ENCODE measurements around the gene PSMG3. TPM values are rescaled to one million over a fixed set of nuclear protein-coding genes. Genes with fewer than 3 reads are reported as not detected.

PSMG3 gene
- total RNA-seq = 10 to 100 TPM; 16.3 to 44.6 TPM
- polyA plus RNA-seq (ENCODE audit: insufficient read length in 2 of 2) = 10 to 100 TPM; 39.3 to 44.7 TPM
- long read RNA-seq, donor 1, transcript PSMG3-202 (2 exons, 1,391 nt) = major isoform, 62 of 69 reads
- long read RNA-seq, donor 1, transcript PSMG3-203 (3 exons, 774 nt) = minor isoform, 6 of 69 reads
- long read RNA-seq, donor 1, partial matches to known transcripts = 0 of 69 reads
- long read RNA-seq, donor 1, other reads (novel, unspliced or antisense) = 0 of 69 reads
- long read RNA-seq, donor 2, transcript PSMG3-202 (2 exons, 1,391 nt) = major isoform, 8 of 11 reads
- long read RNA-seq, donor 2, partial matches to known transcripts = 0 of 11 reads
- long read RNA-seq, donor 2, other reads (novel, unspliced or antisense) = 0 of 11 reads
- long read RNA-seq, donor 3, transcript PSMG3-202 (2 exons, 1,391 nt) = major isoform, 15 of 20 reads
- long read RNA-seq, donor 3, transcript PSMG3-203 (3 exons, 774 nt) = minor isoform, 5 of 20 reads
- long read RNA-seq, donor 3, partial matches to known transcripts = 0 of 20 reads
- long read RNA-seq, donor 3, other reads (novel, unspliced or antisense) = 0 of 20 reads
- long read RNA-seq, donor 4, transcript PSMG3-203 (3 exons, 774 nt) = minor isoform, 11 of 107 reads
- long read RNA-seq, donor 4, transcript PSMG3-202 (2 exons, 1,391 nt) = major isoform, 96 of 107 reads
- long read RNA-seq, donor 4, partial matches to known transcripts = 0 of 107 reads
- long read RNA-seq, donor 4, other reads (novel, unspliced or antisense) = 0 of 107 reads

GRCh38 chr7:1569833-1570632 lies at the start of gene PSMG3:
TSS of gene PSMG3 (minus strand) at chr7:1570032. CDS start at chr7:1569339, 693 bp downstream.
- H3K36me3 ChIP-seq (ENCODE audit: control insufficient read depth, insufficient read depth, low read length) = peaks cover 28% of the 10 kb centered on the region

GRCh38 chr7:1618475-1618874 lies 48.6 kb upstream of the PSMG3 start:
- Histone ChIP-seq H3K4me1 (ENCODE audit: control insufficient read depth, insufficient read depth, low read length) (no peaks in the 10 kb centered on the region), H3K36me3 (ENCODE audit: control insufficient read depth, insufficient read depth, low read length) (peaks cover 3% of the 10 kb centered on the region), H3K27me3 (ENCODE audit: control insufficient read depth, insufficient read depth, low read length) (no peaks in the 10 kb centered on the region), H3K4me3 (ENCODE audit: low read depth, low read length) (no peak overlapping the region), H3K9me3 (ENCODE audit: control insufficient read depth, insufficient read depth, low read length) (no peaks in the 10 kb centered on the region), H3K27ac (ENCODE audit: low read depth, low read length) (no peak overlapping the region)
- no peak for DNase-seq (ENCODE audit: low read depth in 4 of 6, low spot score in 6 of 6)
- 83% methylated on average over 3 of the region's 3 CpGs for WGBS (ENCODE audit: insufficient coverage)

More at GRCh38 chr7:1569833-1570632, at the start of gene PSMG3:
- Histone ChIP-seq H3K27ac (ENCODE audit: low read depth, low read length) (peak within 1 kb of the TSS; percentile 95), H3K4me1 (ENCODE audit: control insufficient read depth, insufficient read depth, low read length) (peaks cover 38% of the 10 kb centered on the region), H3K4me3 (ENCODE audit: low read depth, low read length) (peak within 1 kb of the TSS; percentile 91), H3K9me3 (ENCODE audit: control insufficient read depth, insufficient read depth, low read length) (no peaks in the 10 kb centered on the region), H3K27me3 (ENCODE audit: control insufficient read depth, insufficient read depth, low read length) (no peaks in the 10 kb centered on the region)
- peak; percentile 70 to 97 (median 82) for DNase-seq (ENCODE audit: low read depth in 4 of 6, low spot score in 6 of 6)
- under 1% methylated on average over 94 of the region's 95 CpGs for WGBS (ENCODE audit: insufficient coverage)

GRCh38 chr7:1617957-1618356 lies 48.1 kb upstream of the PSMG3 start:
- H3K9me3 ChIP-seq (ENCODE audit: control insufficient read depth, insufficient read depth, low read length) = no peaks in the 10 kb centered on the region
- 85% methylated on average over 6 of the region's 8 CpGs for WGBS (ENCODE audit: insufficient coverage)
- no peaks in the 10 kb centered on the region for H3K4me1 ChIP-seq (ENCODE audit: control insufficient read depth, insufficient read depth, low read length)
- no peak overlapping the region for H3K4me3 ChIP-seq (ENCODE audit: low read depth, low read length)
- no peak for DNase-seq (ENCODE audit: low read depth in 4 of 6, low spot score in 6 of 6)
- no peak overlapping the region for H3K27ac ChIP-seq (ENCODE audit: low read depth, low read length)
- peaks cover 3% of the 10 kb centered on the region for H3K36me3 ChIP-seq (ENCODE audit: control insufficient read depth, insufficient read depth, low read length)
- no peaks in the 10 kb centered on the region for H3K27me3 ChIP-seq (ENCODE audit: control insufficient read depth, insufficient read depth, low read length)

- DNase-seq (ENCODE audit: low read depth in 4 of 6, low spot score in 6 of 6) = no peak
- 95% methylated on average over 8 of the region's 8 CpGs for WGBS (ENCODE audit: insufficient coverage)
- peaks cover 10% of the 10 kb centered on the region for H3K4me1 ChIP-seq (ENCODE audit: control insufficient read depth, insufficient read depth, low read length)
- H3K4me3 ChIP-seq (ENCODE audit: low read depth, low read length) = no peak overlapping the region
- H3K36me3 ChIP-seq (ENCODE audit: control insufficient read depth, insufficient read depth, low read length) = peaks cover 3% of the 10 kb centered on the region
- no peaks in the 10 kb centered on the region for H3K27me3 ChIP-seq (ENCODE audit: control insufficient read depth, insufficient read depth, low read length)
- no peaks in the 10 kb centered on the region for H3K9me3 ChIP-seq (ENCODE audit: control insufficient read depth, insufficient read depth, low read length)
- H3K27ac ChIP-seq (ENCODE audit: low read depth, low read length) = no peak overlapping the region
Observed at GRCh38 chr7:1616741-1617140, 46.9 kb upstream of the PSMG3 start.

GRCh38 chr7:1611708-1612241 lies 41.9 kb upstream of the PSMG3 start:
- H3K9me3 ChIP-seq (ENCODE audit: control insufficient read depth, insufficient read depth, low read length) = no peaks in the 10 kb centered on the region
- no peak overlapping the region for H3K27ac ChIP-seq (ENCODE audit: low read depth, low read length)
- H3K36me3 ChIP-seq (ENCODE audit: control insufficient read depth, insufficient read depth, low read length) = no peaks in the 10 kb centered on the region
- no peak overlapping the region for H3K4me3 ChIP-seq (ENCODE audit: low read depth, low read length)
- H3K4me1 ChIP-seq (ENCODE audit: control insufficient read depth, insufficient read depth, low read length) = peaks cover 28% of the 10 kb centered on the region
- WGBS (ENCODE audit: insufficient coverage) = 23% methylated on average over 7 of the region's 10 CpGs
- no peaks in the 10 kb centered on the region for H3K27me3 ChIP-seq (ENCODE audit: control insufficient read depth, insufficient read depth, low read length)
- DNase-seq (ENCODE audit: low read depth in 4 of 6, low spot score in 6 of 6) = peak; percentile 36 to 92 (median 53)

- WGBS (ENCODE audit: insufficient coverage) = 73% methylated on average over 21 of the region's 26 CpGs
- no peak overlapping the region for H3K4me3 ChIP-seq (ENCODE audit: low read depth, low read length)
- peaks cover 2% of the 10 kb centered on the region for H3K27me3 ChIP-seq (ENCODE audit: control insufficient read depth, insufficient read depth, low read length)
- no peaks in the 10 kb centered on the region for H3K9me3 ChIP-seq (ENCODE audit: control insufficient read depth, insufficient read depth, low read length)
- H3K36me3 ChIP-seq (ENCODE audit: control insufficient read depth, insufficient read depth, low read length) = no peaks in the 10 kb centered on the region
- peaks cover 28% of the 10 kb centered on the region for H3K4me1 ChIP-seq (ENCODE audit: control insufficient read depth, insufficient read depth, low read length)
- H3K27ac ChIP-seq (ENCODE audit: low read depth, low read length) = no peak overlapping the region
- peak in 1 of 6 donors; percentile 77 for DNase-seq (ENCODE audit: low read depth in 4 of 6, low spot score in 6 of 6)
Observed at GRCh38 chr7:1610678-1611302, 41.0 kb upstream of the PSMG3 start.

- H3K27ac ChIP-seq (ENCODE audit: low read depth, low read length) = no peak overlapping the region
- H3K27me3 ChIP-seq (ENCODE audit: control insufficient read depth, insufficient read depth, low read length) = peaks cover 2% of the 10 kb centered on the region
- H3K4me3 ChIP-seq (ENCODE audit: low read depth, low read length) = no peak overlapping the region
- 81% methylated on average over 22 of the region's 24 CpGs for WGBS (ENCODE audit: insufficient coverage)
- no peaks in the 10 kb centered on the region for H3K36me3 ChIP-seq (ENCODE audit: control insufficient read depth, insufficient read depth, low read length)
- peaks cover 28% of the 10 kb centered on the region for H3K4me1 ChIP-seq (ENCODE audit: control insufficient read depth, insufficient read depth, low read length)
- no peak for DNase-seq (ENCODE audit: low read depth in 4 of 6, low spot score in 6 of 6)
- H3K9me3 ChIP-seq (ENCODE audit: control insufficient read depth, insufficient read depth, low read length) = no peaks in the 10 kb centered on the region
Observed at GRCh38 chr7:1610013-1610677, 40.3 kb upstream of the PSMG3 start.

GRCh38 chr7:1609023-1609422 lies 39.2 kb upstream of the PSMG3 start:
- Histone ChIP-seq H3K9me3 (ENCODE audit: control insufficient read depth, insufficient read depth, low read length) (no peaks in the 10 kb centered on the region), H3K27me3 (ENCODE audit: control insufficient read depth, insufficient read depth, low read length) (peaks cover 2% of the 10 kb centered on the region), H3K36me3 (ENCODE audit: control insufficient read depth, insufficient read depth, low read length) (no peaks in the 10 kb centered on the region), H3K27ac (ENCODE audit: low read depth, low read length) (no peak overlapping the region), H3K4me3 (ENCODE audit: low read depth, low read length) (no peak overlapping the region), H3K4me1 (ENCODE audit: control insufficient read depth, insufficient read depth, low read length) (peaks cover 31% of the 10 kb centered on the region)
- DNase-seq (ENCODE audit: low read depth in 4 of 6, low spot score in 6 of 6) = no peak
- 82% methylated on average over 9 of the region's 10 CpGs for WGBS (ENCODE audit: insufficient coverage)

Data from spinal cord (tissue), 10 donors.